Activated CD8-positive, alpha-beta T cell treated with anti-CD3 and anti-CD28 coated beads for 36 hours (primary cell): Measurements from ENCODE around the gene SUN1. TPM values are rescaled to one million over a fixed set of nuclear protein-coding genes. Genes with fewer than 3 reads are reported as not detected.

ENCODE experiments used
- ATAC-seq: fragments of 200-7000 bp; cut with Tn5 transposase; one replicate; pipeline ENCODE4 v1.10.0; 2021; ENCODE audit warnings: mild to moderate bottlenecking, moderate library complexity
- CTCF ChIA-PET: fragments of 350-600 bp; sonication (Branson Sonifier 250); formaldehyde crosslinking; loops from one replicate; lab custom pipeline; 2021; ENCODE audit warnings: antibody characterized with exemption; lab: Charles Lee
- POLR2A ChIA-PET: fragments of 350-600 bp; sonication (Branson Sonifier 250); formaldehyde crosslinking; loops from one replicate; lab custom pipeline; 2021; ENCODE audit warnings: antibody characterized with exemption; lab: Charles Lee
- DNase-seq: peaks from one replicate; pipeline ENCODE4 v3.0.0-alpha.2; 2020
- H3K27ac Mint-ChIP-seq: one replicate; pipeline ENCODE4 v1.8.0; 2021; ENCODE audit warnings: mild to moderate bottlenecking, mixed read lengths
- H3K27me3 Mint-ChIP-seq: one replicate; pipeline ENCODE4 v1.8.0; 2021; ENCODE audit warnings: mixed read lengths
- H3K36me3 Mint-ChIP-seq: one replicate; pipeline ENCODE4 v1.8.0; 2021; ENCODE audit warnings: low read depth, mixed read lengths
- H3K4me1 Mint-ChIP-seq: one replicate; pipeline ENCODE4 v1.8.0; 2021; ENCODE audit warnings: low read depth, mixed read lengths
- H3K4me3 Mint-ChIP-seq: one replicate; pipeline ENCODE4 v1.8.0; 2021; ENCODE audit warnings: mild to moderate bottlenecking, moderate library complexity, mixed read lengths
- H3K9me3 Mint-ChIP-seq: one replicate; pipeline ENCODE4 v1.8.0; 2021; ENCODE audit warnings: mixed read lengths
- intact Hi-C: fragments of 100-400 bp; cut with micrococcal nuclease; formaldehyde crosslinking; loops from one replicate; pipeline ENCODE4 v1.10.0; 2022
- total RNA-seq, 2 experiments: library from RNA; stranded (reverse); gene quantifications; one replicate each; pipeline ENCODE4 v1.2.3, GENCODE V29; 2021
- TF ChIP-seq, protein P1 (sequence below): fragments of 200-600 bp; IDR thresholded peaks from one replicate; pipeline ENCODE4 v1.8.0; 2022; ENCODE audit warnings: antibody characterized with exemption, mild to moderate bottlenecking

SUN1 gene
- total RNA-seq, 2 experiments from 2014 or later: 71.3 to 71.6 TPM

DNA sequence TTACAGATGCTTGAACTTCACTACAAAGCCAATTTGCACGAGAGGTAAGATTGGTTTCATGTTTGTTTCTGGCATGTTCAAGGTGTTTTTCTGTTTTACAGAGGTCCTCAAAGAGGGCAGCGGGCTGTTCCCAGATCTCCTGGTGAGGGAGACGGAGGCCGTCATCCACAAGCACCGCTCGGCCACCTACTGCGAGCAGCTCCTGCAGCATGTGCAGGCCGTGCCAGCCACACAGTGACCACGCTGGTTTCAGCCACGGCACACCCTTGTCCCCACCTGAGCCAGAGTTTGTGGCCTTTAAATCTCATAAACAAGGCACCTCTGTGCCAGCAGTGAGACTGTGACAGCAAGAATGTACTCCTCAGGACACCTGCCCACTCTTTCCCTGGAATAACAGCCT lies 46.9 kb upstream of the SUN1 start:
- Mint-ChIP-seq H3K4me3 (no peak overlapping the region), H3K27ac (no peak overlapping the region), H3K4me1 (no peaks in the 10 kb centered on the region), H3K36me3 (peaks cover 41% of the 10 kb centered on the region), H3K9me3 (peaks cover 4% of the 10 kb centered on the region), H3K27me3 (no peaks in the 10 kb centered on the region)
- CTCF ChIA-PET: interaction anchor here (1.3 to 5.7 kb wide), 4 partner anchors 14 to 90 kb away, joined by 3 to 65 read pairs (median 8); partner anchors contain the start of genes GET4 and SUN1
- TF ChIP-seq, protein P1, sequence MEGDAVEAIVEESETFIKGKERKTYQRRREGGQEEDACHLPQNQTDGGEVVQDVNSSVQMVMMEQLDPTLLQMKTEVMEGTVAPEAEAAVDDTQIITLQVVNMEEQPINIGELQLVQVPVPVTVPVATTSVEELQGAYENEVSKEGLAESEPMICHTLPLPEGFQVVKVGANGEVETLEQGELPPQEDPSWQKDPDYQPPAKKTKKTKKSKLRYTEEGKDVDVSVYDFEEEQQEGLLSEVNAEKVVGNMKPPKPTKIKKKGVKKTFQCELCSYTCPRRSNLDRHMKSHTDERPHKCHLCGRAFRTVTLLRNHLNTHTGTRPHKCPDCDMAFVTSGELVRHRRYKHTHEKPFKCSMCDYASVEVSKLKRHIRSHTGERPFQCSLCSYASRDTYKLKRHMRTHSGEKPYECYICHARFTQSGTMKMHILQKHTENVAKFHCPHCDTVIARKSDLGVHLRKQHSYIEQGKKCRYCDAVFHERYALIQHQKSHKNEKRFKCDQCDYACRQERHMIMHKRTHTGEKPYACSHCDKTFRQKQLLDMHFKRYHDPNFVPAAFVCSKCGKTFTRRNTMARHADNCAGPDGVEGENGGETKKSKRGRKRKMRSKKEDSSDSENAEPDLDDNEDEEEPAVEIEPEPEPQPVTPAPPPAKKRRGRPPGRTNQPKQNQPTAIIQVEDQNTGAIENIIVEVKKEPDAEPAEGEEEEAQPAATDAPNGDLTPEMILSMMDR: no peak
- intact Hi-C loops: no loop called here
- POLR2A ChIA-PET: no interaction called here
- no peak for DNase-seq
- no peak for ATAC-seq

DNA sequence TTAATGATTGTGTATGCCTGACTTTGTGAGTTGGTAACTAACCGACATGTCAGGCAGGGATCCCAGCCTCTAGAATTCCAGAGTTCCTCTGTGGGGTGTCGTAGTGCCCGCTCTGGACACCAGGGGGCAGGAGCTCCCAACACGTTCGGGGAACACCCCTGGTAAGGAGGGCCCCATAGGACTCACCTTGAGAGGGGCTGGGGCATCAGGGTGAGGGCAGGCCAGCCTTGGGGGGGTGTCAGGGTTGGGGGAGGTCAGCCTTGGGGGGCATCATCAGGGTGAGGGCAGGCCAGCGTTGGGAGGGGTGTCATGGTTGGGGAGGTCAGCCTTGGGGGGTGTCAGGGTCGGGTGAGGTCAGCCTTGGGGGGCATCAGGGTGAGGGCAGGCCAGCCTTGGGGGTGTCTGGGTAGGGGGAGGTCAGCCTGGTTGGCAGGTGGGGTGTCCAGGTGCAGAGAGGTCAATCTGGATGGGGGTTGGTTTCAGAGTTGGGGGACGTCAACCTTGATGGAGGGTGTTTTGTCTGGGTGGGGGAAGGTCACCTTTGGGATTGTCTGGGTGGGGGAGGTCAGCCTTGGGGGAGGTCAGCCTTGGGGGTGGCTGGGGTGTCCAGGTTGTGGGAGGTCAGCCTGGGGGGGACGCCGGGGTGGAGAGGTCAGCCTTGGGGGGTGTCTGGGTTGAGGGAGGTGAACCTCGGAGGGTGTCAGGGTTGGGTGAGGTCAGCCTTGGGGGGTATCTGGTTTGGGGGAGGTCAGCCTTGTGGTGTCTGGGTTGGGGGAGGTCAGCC lies 45.6 kb upstream of the SUN1 start:
- intact Hi-C loops: loop anchor here (1.0 kb wide), 1 partner anchor 87 kb away; no protein-coding TSS in a partner anchor
- ChIA-PET CTCF (interaction anchor here (0.6 to 5.7 kb wide), 8 partner anchors 11 to 89 kb away, joined by 3 to 65 read pairs (median 4); partner anchors contain the start of genes GET4 and SUN1), POLR2A (no interaction called here)
- Mint-ChIP-seq H3K36me3 (peaks cover 35% of the 10 kb centered on the region), H3K9me3 (peaks cover 4% of the 10 kb centered on the region), H3K27me3 (no peaks in the 10 kb centered on the region), H3K27ac (no peak overlapping the region), H3K4me1 (no peaks in the 10 kb centered on the region), H3K4me3 (no peak overlapping the region)
- TF ChIP-seq, protein P1: peak; percentile 83
- DNase-seq (peak; percentile 77), ATAC-seq (peak; percentile 99)

- TF ChIP-seq, protein P1: no peak
- CTCF ChIA-PET: interaction anchor here (0.8 to 5.7 kb wide), 4 partner anchors 45 to 466 kb away, joined by 3 to 65 read pairs (median 4); partner anchors contain the start of gene SUN1
- ATAC-seq (no peak), DNase-seq (no peak)
- Mint-ChIP-seq H3K27me3 (no peaks in the 10 kb centered on the region), H3K27ac (no peak overlapping the region), H3K9me3 (peaks cover 4% of the 10 kb centered on the region), H3K4me3 (no peak overlapping the region), H3K4me1 (no peaks in the 10 kb centered on the region), H3K36me3 (peaks cover 30% of the 10 kb centered on the region)
- POLR2A ChIA-PET: interaction anchor here (1.4 kb wide), 1 partner anchor 88 kb away, joined by 4 read pairs; no protein-coding TSS in a partner anchor
- intact Hi-C loops: no loop called here
These were observed 44.7 kb upstream of the SUN1 start for GRCh38 chr7:787332-788240.

GRCh38 chr7:791519-791918 lies 40.8 kb upstream of the SUN1 start:
- TF ChIP-seq, protein P1: no peak
- H3K4me1 Mint-ChIP-seq: no peaks in the 10 kb centered on the region
- H3K9me3 Mint-ChIP-seq: peaks cover 4% of the 10 kb centered on the region
- CTCF ChIA-PET: no interaction called here
- H3K27ac Mint-ChIP-seq: no peak overlapping the region
- H3K27me3 Mint-ChIP-seq: no peaks in the 10 kb centered on the region
- intact Hi-C loops: no loop called here
- no peak overlapping the region for H3K4me3 Mint-ChIP-seq
- POLR2A ChIA-PET: interaction anchor here (0.7 kb wide), 1 partner anchor 50 kb away, joined by 3 read pairs; no protein-coding TSS in a partner anchor
- H3K36me3 Mint-ChIP-seq: peaks cover 17% of the 10 kb centered on the region
- no peak for ATAC-seq
- no peak for DNase-seq
